ENCODE data around the gene MRTFA. TPM values are rescaled to one million over a fixed set of nuclear protein-coding genes. Genes with fewer than 3 reads are reported as not detected.

The MRTFA gene
- total RNA-seq, 4 donors from 2014 or later: 24.5 to 56.3 (median 40.9) TPM

GRCh38 chr22:40668611-40669411 lies 32.3 kb upstream of the MRTFA start:
- Histone ChIP-seq H3K9me3 (no peaks in the 10 kb centered on the region), H3K4me3 (no peak overlapping the region), H3K27me3 (no peaks in the 10 kb centered on the region), H3K27ac (peak overlapping the region in 3 of 4 donors; percentile 16 to 84 (median 50)), H3K36me3 (no peaks in the 10 kb centered on the region), H3K4me1 (peaks cover 0 to 51% (median 21%) of the 10 kb centered on the region in 3 donors)
- no peak for DNase-seq
- intact Hi-C loops (cut with DNase I): no loop called here
- 51 to 56% methylated on average over 11 of the region's 11 CpGs for WGBS, 2 donors
- TF ChIP-seq POLR2A (IDR thresholded peaks at IDR 0.05) (no peak), CTCF (IDR thresholded peaks at IDR 0.05) (no peak)

DNA sequence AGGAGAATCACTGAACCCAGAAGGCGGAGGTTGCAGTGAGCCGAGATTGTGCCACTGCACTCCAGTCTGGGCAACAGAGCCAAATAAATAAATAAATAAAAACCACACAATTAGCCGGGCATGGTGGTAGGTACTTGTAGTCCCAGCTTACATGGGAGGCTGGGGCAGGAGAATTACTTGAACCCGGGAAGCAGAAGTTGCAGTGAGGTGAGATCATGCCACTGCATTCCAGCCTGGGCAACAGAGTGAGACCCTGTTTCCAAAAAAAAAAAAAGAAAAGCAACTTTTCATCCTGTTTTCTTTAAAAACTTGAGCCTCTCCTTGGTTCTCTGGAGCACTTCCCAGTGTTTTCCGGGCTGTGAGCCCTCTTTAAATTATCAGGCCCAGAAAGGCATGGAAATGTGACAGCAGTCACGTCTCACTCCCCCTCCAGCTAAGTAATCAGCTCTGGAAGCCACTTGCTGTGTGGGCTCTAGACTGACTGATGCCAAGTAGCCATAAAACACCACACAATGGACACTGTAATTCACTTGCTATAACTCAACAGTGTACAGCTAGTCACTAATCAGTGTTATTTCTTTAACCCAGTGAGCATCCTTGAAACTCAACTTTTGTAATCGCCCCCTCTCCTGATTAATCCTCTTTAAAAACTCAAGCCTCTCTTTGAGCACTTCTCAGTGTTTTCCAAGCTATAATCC lies 29.8 kb upstream of the MRTFA start:
- H3K4me3 ChIP-seq: no peak overlapping the region
- H3K4me1 ChIP-seq: peaks cover 0 to 51% (median 21%) of the 10 kb centered on the region in 3 donors
- no peak for DNase-seq
- H3K27ac ChIP-seq: peak overlapping the region in 2 of 4 donors; percentile 52 to 80
- no peaks in the 10 kb centered on the region for H3K9me3 ChIP-seq
- H3K27me3 ChIP-seq: no peaks in the 10 kb centered on the region
- 57 to 60% methylated on average over 7 of the region's 7 CpGs for WGBS, 2 donors
- no peaks in the 10 kb centered on the region for H3K36me3 ChIP-seq
- TF ChIP-seq POLR2A (IDR thresholded peaks at IDR 0.05) (no peak), CTCF (IDR thresholded peaks at IDR 0.05) (no peak)
- intact Hi-C loops (cut with DNase I): no loop called here

DNA sequence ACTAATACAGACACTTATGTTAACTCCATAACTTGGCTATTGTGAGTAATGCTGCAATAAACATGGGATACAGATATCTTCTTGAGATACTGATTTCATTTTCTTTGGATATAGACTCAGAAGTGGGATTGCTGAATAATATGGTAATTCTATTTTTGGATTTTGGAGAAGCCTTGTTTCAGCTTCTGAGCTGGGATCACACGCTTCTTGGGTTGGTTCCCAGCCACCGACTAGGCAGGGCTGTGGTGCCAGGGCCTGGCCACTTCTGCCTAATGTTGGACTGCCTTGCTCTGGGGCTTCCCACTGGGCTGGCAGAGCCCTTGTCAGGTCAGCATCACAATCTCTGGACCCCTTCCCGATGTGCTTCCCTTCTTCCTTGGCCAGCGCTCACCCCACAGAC lies 28.8 kb upstream of the MRTFA start:
- H3K27ac ChIP-seq: peak overlapping the region in 3 of 4 donors; percentile 0 to 80 (median 52)
- no peak overlapping the region for H3K4me3 ChIP-seq
- peaks cover 0 to 51% (median 21%) of the 10 kb centered on the region in 3 donors for H3K4me1 ChIP-seq
- H3K9me3 ChIP-seq: no peaks in the 10 kb centered on the region
- H3K27me3 ChIP-seq: no peaks in the 10 kb centered on the region
- no peak for TF ChIP-seq POLR2A (IDR thresholded peaks at IDR 0.05)
- no peak for TF ChIP-seq CTCF (IDR thresholded peaks at IDR 0.05)
- WGBS, 2 donors: 44 to 49% methylated on average over 4 of the region's 4 CpGs
- no peaks in the 10 kb centered on the region for H3K36me3 ChIP-seq
- intact Hi-C loops (cut with DNase I): no loop called here
- DNase-seq: no peak

- Histone ChIP-seq H3K27me3 (no peaks in the 10 kb centered on the region), H3K36me3 (no peaks in the 10 kb centered on the region), H3K27ac (no peak overlapping the region), H3K9me3 (no peaks in the 10 kb centered on the region), H3K4me1 (peaks cover 0 to 21% (median 11%) of the 10 kb centered on the region in 3 donors), H3K4me3 (no peak overlapping the region)
- TF ChIP-seq CTCF (IDR thresholded peaks at IDR 0.05) (no peak), POLR2A (IDR thresholded peaks at IDR 0.05) (no peak)
- intact Hi-C loops (cut with DNase I): no loop called here
- no peak for DNase-seq
- 85 to 100% methylated on average over 3 to 7 of the region's 7 CpGs for WGBS, 2 donors
Observed at GRCh38 chr22:40661671-40662070, 25.2 kb upstream of the MRTFA start.

DNA sequence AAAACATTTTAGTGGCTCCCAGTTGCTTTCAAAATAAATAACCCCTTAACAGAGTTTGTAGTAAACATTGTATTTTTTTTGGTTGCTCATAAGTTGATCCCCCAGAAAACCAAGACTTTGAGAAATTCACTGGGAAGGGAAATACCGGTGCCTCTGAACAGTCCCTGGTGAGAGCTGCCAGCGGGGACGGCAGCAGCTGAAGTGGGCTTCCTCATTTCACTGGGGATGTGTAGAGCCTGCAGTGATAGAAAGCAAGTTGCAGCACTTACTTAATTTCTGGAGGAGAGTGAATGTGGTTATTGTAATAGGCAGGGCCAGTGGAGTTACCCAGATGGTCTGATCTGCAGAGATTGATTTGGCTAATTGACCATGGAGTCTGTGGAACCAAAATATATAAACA lies 24.2 kb upstream of the MRTFA start:
- Histone ChIP-seq H3K27ac (no peak overlapping the region), H3K4me1 (peaks cover 0 to 16% (median 4%) of the 10 kb centered on the region in 3 donors), H3K36me3 (no peaks in the 10 kb centered on the region), H3K4me3 (no peak overlapping the region), H3K9me3 (no peaks in the 10 kb centered on the region), H3K27me3 (no peaks in the 10 kb centered on the region)
- TF ChIP-seq CTCF (IDR thresholded peaks at IDR 0.05): no peak
- TF ChIP-seq POLR2A (IDR thresholded peaks at IDR 0.05): no peak
- no peak for DNase-seq
- 78 to 80% methylated on average over 1 to 3 of the region's 3 CpGs for WGBS, 2 donors
- intact Hi-C loops (cut with DNase I): no loop called here

Data from esophagus squamous epithelium (tissue), 5 donors.